GM19455 (cell line): Measurements from ENCODE around the gene ACAA1.
A peak's percentile ranks its signal among the peaks of the same experiment; 100 is the strongest.

ENCODE experiments used
- ATAC-seq: cut with Tn5 transposase; IDR thresholded peaks from one replicate; pipeline ENCODE4 v1.9.1; 2021; ENCODE audit not compliant: unreplicated experiment

Gene ACAA1

DNA sequence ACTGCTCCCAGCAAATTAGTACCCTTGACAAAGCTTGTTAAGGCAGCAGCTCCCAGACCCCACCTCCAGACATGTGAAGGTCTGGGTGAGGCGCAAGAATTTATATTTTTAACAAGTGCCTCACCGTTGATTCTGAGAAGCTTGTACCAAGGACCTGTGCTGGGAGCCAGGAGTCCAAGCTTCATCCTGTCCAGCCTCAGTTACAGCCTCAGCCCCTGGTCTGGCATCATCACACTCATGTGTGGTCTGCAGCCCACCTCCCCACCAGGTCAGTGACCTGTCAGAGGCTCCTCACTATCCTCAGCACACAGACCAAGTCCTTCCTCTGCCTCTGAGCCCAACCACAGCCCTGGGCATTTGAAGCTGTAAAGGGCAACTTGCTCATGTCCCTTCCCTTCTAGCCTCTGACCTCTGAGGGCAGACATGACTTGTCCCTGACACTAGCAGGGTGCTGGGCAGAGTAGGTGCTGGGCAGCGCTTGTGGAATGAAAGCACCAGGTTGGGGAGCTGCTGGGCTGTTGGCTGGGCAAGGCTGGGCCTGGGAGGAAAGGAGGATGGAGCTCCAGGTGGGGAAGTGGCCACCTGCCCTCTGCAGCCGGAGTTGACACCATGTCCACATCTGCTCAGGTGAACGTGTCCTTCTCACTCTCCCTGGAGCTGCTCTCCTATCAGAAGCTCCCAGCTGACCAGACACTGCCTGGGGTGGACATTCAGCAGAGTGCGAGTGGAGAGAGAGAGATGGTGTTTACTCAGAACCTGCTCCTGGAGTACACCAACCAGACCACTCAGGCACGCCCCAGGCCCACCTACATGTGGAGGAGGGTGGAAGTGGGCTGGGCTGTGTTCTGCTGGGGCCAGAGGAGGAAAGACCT is 16.9 kb downstream of the ACAA1 start:
- no peak for ATAC-seq

DNA sequence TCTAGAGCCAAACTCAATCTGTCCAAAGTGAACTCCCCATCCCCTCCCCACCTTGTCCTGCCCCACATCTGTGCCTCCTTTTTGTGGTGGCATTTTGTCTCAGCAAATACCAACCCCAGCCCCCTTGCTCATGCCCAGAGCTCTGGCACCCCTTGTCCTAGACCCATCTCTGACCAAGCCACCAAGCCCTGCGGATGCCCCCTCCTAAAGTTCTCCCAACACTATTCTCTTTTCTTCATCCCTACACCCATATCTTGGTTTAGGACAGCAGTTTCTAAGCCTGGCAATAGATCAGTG is 17.7 kb downstream of the ACAA1 start:
- ATAC-seq = no peak

DNA sequence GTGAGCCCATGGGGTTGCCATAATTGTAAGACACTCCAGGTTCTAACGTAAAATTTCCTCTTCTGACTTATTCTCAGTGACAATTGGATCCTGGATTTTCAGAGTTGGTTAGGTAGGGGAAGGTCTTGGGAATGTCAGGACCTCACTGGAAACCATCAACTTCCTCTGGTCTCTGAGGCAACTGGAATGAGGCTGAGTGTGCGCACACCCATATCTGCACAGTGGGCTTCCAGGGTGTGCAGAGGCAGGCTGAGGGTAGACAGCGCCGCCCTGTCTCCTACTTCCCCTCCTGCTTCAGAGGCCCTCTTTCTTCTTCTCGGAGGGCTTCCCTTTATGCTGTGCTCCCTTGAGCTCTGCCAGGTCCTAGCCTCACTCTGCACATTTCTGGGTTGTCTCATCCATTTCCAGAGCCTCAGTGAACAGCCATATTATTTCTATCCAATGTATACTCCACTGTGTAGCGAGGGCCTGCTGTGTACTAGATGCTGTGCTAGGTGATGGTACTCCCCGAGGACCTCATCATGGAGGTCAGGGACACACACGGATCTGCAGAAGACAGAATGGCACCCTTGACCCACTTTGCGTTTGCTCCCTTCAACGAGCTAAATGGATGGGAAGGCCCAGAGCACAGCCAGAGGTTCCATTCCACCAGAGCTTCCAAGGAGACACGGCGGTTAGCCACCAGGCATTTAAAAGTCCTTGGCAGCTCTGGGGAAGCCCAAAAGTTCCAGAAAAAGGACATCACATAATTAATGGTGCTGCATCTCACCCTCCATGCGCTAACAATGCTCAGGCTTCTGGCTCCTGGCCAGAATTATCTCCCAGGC is 18.3 kb downstream of the ACAA1 start:
- ATAC-seq = no peak

DNA sequence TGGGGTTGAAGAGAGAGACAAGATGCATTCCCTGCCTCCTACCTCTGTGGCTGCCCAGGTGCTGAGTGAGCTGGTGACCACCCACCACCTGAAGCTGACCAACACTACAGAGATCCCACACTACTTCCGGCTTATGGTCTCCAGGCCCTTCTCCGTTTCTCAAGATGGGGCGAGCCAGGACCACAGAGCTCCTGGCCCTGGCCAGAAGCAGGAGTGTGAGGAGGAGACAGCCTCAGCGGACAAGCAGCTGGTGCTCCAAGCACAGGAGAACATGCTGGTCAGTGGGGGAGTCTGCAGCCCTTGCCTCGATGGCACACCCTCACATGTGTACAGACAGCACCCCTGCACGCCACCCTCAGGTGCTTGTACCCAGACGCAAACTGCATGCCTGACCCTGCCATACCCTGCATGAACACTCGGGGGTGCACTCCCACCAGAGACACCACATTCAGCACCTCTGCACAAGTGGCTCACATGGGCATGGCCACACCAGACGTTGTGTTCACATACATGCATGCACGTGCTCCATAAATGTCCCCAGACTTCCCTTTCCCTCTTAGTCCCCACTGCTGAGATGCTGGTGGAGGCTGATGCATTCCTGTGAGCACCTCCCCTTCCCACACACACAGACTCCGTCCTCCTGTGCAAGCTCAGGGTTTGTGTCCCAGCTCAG is 19.0 kb downstream of the ACAA1 start:
- peak; percentile 55 for ATAC-seq

DNA sequence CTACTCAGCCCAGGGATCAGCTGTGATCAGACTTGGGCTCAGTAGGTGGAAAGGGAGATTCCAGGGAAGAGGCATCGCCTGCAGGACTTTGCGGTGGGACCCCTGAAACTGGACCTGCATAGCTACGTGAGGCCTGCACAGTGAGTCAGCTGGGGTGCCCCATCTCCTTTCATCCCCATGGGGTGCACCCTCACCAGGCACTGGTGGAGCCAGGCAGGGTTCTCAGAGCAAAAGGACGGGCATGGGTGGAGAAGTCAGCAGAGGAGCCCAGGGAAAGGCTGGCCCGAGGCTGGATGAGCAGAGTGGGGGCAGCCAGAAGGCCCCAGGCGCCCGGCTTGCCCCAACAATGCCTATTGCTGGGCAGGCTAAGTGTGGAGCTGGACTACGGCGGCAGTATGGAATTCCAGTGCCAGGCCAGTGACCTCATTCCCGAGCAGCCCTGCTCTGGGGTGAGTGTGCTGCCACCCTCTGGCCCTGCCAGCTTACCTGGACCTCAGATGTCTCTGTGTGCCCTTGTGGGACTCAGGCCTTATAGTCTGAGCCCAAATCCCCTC is 19.7 kb downstream of the ACAA1 start:
- ATAC-seq = no peak

DNA sequence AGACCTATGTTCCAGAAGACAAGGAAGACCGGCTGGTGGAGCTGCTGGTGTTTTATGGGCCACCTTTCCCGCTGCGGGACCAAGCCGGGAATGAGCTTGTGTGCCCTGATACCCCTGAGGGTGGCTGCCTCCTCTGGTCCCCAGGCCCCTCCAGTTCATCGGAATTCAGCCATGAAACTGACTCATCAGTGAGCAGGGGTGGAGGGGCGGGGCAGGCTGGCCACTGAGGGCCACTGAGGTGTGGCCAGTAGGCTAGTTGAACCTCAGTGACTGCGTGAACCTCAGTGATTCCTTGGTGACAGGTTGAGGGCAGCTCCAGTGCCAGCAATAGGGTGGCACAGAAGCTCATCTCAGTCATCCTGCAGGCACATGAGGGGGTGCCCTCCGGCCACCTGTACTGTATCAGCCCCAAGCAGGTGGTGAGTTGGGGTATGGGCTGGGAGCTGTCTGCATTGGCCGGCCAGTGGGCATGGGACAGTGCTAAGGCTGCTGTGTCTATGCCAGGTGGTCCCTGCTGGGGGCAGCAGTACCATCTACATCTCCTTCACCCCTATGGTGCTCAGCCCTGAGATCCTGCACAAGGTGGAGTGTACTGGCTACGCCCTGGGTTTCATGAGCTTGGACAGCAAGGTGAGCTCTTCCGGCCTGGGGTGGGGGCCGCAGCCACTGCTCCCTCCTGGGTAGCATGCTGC is 20.3 kb downstream of the ACAA1 start:
- ATAC-seq = no peak

DNA sequence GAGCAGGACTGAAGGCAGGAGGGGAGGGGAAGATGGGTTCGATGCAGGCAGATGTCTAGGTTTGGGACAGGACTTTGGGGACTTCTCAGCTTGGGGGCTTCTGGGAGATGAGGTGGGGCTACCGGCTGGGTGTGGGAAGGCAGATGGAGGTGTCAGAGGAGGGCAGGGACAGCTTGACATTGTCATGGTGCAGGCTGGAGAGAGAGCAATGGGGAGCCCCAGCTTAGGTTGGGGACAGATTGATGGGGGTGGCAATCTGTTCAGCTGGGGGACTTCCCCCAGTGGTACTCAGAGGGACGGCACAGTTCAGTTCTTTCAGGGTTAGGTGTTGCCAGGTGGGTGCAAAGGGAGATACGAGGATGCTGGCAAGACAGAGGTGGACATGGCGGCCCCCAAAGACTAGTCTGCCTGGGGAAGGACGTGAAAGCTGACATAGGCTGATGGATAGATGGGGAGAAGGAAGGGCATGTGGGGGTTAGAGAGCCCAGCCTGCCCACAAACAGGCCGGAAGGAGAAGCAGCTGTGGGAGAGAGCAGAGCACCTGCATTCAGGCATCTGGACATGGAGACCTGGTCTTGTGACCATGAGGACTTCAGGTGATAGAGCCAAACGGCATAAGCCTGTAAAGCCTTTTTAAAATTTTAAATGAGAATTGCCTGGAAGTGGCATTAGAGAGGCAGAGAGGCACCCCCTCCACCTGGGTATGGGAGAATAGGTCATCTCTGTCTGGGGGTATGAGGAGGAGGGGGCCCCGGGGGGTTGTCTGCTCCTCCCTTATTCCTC is 21.1 kb downstream of the ACAA1 start:
- ATAC-seq = no peak

DNA sequence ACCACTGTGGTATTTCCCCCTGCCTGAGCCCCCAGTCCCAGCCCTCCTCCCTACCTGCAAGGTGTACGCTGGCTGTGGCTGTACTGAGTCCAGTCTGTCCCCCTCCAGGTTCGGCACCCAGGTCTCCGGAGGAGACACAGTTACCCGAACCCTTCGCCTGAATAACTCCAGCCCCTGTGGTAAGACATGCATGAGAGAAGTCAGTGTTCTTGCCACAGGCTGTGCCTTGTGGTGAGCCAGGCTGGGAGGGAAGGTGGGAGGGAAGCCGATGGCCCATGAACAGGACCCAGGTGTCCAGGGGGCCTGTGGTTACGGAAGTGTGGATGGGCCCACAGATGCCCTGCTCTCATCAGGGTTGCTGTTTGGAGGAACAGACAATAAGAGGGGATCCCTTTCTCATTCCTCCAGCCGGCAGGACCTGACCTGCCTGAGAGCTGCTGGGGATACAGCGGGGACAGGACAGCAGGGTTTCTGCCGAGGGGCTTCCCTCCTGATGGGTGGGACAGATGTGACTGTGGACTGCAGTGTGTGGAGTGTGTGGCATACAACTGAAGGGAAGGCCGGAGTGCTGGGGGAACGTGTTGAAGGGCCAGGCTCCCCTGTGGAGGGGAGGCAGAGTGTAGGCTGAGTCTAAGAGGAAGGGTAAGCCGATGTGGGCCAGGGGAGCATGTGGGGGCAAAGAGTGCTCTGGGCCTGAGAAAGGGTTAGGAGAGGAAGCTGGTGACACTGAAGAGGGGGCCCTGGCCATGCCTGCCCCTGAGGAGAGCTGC is 21.9 kb downstream of the ACAA1 start:
- ATAC-seq = no peak

DNA sequence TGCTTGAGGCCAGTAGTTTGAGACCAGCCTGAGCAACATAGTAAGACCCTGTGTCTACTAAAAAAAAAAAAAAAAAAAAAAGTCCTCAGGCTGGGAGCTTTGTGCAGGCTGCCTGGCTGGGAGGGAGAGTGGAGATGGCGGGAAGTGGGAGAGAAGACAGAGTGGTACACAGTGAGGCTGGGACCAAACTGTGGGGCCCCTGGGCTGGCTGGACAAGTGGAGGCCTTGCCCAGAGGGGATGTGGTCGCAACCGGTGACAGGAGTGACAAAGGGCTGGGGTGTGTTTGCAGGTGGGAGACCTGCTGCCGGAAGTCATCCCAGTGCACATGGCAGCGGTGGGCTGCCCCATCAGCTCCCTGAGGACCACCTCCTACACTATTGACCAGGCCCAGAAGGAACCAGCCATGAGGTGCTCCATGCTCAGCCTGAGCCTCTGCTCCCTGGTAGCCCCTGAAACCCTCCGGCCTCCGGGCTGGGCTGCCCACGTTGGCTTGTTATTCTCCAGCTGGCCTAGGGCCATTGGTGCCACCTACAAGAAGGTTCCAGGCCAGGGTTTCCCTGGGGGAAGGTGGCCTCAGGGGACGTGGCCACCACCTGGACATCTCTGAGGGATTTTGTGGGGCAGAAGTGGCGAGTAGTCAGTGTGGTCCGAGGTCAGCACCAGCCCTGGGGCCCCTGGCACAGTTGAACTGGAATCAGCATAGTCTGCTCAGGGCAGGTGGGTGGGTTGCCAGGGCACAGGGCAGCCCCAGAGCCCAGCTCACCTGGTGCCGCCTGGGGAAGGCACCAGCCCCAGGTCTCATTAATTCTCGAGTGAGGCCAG is 22.7 kb downstream of the ACAA1 start:
- no peak for ATAC-seq

DNA sequence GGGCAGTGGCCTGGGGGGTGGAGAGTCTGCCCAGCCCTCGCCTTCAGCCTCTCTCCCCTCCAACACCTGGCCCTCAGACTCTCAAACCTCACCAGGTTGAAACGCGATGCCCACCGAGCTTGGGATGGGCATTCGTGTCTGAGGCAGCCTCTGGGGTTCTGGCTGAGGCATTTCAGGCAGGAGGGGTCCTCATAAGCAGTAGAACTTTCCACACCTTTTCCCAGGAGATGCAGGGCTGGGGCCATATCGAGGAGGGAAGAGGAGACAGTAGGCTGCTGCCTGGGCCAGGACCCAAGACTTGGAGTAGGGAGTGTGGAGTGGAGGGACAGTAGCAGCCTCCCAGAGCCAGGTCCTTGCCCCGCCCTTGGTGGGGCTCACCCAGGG is 24.6 kb downstream of the ACAA1 start:
- no peak for ATAC-seq

DNA sequence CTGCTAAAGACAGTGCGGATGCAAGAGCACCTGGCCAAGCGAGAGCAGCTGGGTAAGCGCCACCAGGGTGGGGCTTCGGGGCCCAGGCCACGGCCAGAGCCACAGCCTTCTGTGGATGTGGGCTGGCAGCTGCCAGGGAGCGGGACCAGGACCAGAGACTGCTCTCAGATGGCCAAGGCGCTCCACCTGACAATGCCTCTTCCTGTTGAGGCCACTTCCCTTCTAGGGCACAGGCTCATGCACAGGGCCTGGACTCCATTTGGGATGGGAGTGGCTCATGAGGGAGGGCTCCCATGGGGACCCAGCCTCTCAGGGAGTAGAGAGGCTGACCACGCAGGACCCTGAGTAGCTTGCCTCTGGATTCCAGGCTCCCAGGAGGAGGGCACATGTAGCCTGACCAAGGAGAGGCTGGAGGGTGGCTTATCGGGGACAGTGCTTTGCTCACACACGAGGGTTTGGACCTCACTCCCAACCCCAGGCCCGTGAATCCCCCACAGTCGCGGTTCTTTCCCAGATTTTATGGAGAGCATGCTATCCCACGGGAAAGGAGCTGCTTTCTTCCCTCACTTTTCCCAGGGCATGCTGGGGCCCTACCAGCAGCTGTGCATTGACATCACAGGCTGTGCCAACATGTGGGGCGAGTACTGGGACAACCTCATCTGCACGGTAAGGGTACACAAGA is 25.1 kb downstream of the ACAA1 start:
- no peak for ATAC-seq

DNA sequence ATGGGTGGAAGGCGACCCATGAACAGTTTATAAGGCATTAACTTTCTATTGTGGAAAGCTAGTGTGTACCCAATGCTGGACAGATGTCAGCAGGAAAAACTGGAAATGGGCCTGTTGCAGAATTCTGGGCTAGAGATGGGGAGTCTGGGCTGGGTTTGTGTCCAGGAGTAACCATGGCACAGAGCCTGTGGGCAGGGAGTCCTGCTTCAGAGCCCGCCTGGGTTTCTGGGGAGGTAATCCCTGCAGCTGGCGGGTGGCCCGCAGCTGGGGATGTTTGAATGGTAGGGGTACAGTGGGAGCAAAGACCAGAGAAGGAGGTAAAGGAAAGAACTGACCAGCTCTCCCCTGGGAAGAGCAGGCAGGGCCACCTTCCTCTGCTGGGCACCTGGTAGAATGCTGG is 25.7 kb downstream of the ACAA1 start:
- ATAC-seq = no peak

DNA sequence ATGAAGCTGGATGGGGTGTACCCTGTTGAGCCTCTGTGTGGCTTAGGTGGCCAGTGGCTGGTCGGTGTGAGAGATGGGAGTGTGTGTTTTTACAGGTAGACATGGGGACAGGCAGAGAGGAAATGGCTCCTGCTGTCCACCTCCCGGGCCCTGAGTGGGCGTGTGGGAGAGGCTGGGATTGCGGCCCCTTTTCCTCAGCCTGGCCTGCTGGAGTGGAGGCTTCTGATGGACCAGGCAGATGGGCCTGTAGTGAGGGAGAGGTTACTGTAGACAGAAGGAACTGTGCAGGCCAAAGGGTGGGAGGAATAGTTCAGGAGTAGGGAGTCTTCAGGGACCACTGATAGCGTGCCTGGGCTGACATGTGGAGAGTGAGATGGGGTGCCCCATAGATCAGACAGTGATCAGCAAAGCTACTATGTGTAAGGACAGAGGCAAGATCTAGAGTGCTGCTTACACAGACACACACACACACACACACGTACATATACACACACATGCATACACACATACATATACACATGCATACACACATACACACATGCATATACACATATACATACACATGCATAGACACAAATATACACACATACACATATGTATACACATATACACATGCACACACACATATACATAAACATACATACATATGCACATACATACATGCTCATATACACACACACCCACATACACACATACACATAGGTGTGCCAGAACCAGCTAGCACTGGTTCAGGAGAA is 26.4 kb downstream of the ACAA1 start:
- ATAC-seq = no peak

DNA sequence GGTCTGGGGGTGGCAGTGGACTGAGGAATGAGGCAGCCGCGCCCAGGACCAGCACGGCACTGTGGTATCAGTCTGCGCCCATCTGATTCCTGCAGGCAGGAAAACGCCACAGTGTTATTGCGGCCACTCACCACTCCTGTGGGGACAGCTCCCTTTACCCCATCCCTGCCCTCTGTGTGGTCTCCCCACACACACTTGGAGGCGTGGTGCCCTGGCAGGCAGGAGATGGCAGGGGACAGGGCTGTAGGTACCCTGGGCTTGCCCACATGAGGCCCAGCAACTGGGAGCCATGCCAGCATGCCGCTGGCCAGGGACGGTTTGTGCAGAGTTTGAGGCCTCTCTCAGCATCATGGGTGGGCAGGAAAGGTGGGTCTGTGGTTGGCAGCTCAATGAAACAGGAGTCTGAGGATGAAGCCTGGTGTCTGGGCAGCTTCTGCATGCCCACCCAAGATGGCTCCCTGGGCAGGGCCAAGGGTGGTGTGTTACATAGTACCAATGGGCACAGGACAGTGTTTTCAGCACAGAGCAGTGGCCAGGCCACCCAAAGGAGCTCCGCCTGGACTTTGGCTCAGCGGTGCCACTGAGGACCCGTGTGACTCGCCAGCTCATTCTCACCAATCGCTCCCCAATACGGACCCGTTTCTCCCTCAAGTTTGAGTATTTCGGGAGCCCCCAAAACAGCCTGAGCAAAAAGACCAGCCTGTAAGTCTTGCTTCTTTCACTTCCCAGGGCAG is 27.2 kb downstream of the ACAA1 start:
- no peak for ATAC-seq

DNA sequence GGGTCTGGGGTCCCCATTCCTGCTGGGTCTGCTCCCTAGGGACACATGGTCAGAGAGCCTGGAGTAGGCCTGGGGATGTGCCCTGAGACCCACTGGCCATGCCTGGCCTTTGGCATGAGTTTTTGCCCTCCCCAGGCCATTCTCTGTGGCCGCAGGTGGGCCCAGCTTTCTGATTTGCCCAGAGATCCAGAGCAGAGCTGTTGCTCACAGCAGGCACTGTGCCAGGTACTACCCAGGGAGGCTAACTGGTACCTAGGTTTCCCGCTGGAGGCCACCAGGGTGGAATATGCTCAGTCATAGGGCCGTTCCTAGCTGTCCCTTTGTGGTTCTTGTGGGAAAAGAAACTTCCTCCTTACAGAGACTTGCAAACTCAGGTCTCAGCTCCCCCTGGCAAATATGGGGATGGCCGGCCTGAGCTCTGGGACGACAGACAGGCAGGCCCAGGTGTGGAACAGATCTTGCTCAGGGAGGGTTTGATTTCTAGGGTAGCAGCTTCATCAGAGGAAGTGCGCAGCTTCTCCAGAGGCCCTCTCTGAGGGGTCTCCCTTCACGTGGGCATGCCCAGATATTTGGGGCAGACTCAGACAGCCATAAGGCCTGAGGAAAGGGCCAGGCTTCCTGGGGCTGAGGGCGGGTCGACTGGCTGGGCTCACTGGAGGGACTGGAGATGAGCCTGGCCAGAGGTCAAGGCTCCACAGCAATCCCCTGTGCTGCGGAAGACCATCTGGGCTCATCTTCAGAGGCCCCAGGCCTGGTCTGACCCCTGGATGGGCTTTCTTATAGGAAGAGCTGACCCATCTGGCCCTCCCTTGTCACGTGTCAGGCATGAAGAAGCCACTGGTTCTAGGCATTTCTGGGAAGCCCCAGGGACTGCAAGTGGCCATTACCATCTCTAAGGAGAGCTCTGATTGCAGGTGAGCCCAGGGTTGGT is 28.0 kb downstream of the ACAA1 start:
- ATAC-seq = no peak
